Measurements from ENCODE around the gene CEP162. TPM values are rescaled to one million over a fixed set of nuclear protein-coding genes. Genes with fewer than 3 reads are reported as not detected.
"Not testable (repeated sequence)": the region's sequence is repeated elsewhere in the genome, so short reads cannot be mapped to it uniquely, and the experiment has no call there.

The CEP162 gene
- total RNA-seq, 4 donors from 2014 or later, result 1.9 to 4.4 (median 3.2) TPM

DNA sequence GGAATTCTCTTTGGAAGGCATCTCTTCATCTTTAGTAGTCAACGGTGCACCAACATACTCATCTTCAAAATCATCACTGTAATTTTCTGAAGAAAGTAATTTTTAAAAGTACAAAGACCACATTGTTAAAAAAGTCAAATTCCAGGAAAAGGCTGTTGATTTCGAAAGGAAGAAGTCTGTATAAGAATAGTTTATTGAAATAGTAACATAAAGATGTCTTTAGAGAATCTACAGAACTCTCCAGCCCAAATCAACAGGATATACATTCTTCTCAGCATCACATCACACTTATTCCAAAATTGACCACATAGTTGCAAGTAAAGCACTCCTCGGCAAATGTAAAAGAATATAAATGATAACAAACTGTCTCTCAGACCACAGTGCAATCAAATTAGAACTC, 23.4 kb downstream of the CEP162 start:
- ATAC-seq, result no peak
- no peak for TF ChIP-seq POLR2A (IDR thresholded peaks at IDR 0.05)
- TF ChIP-seq, protein P1, sequence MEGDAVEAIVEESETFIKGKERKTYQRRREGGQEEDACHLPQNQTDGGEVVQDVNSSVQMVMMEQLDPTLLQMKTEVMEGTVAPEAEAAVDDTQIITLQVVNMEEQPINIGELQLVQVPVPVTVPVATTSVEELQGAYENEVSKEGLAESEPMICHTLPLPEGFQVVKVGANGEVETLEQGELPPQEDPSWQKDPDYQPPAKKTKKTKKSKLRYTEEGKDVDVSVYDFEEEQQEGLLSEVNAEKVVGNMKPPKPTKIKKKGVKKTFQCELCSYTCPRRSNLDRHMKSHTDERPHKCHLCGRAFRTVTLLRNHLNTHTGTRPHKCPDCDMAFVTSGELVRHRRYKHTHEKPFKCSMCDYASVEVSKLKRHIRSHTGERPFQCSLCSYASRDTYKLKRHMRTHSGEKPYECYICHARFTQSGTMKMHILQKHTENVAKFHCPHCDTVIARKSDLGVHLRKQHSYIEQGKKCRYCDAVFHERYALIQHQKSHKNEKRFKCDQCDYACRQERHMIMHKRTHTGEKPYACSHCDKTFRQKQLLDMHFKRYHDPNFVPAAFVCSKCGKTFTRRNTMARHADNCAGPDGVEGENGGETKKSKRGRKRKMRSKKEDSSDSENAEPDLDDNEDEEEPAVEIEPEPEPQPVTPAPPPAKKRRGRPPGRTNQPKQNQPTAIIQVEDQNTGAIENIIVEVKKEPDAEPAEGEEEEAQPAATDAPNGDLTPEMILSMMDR (IDR thresholded peaks at IDR 0.05 in 4 of 5, conservative IDR thresholded peaks at IDR 0.05 in 1 of 5), result no peak
- Histone ChIP-seq H3K36me3 (peaks cover 0 to 12% of the 10 kb centered on the region in 2 donors), H3K4me3 (no peak overlapping the region), H3K27me3 (no peaks in the 10 kb centered on the region), H3K27ac (no peak overlapping the region), H3K4me1 (no peaks in the 10 kb centered on the region), H3K9me3 (no peaks in the 10 kb centered on the region)
- no peak for DNase-seq
- in situ Hi-C loops (cut with MboI; ENCODE audit: low sequenced_read_pairs in 4 of 4) (loop anchor here in 3 of 4 donors (25.0 kb wide), 1 partner anchor 317 kb away; no protein-coding TSS in a partner anchor), intact Hi-C loops (cut with DNase I; ENCODE audit: low total_unique reads) (no loop called here)

DNA sequence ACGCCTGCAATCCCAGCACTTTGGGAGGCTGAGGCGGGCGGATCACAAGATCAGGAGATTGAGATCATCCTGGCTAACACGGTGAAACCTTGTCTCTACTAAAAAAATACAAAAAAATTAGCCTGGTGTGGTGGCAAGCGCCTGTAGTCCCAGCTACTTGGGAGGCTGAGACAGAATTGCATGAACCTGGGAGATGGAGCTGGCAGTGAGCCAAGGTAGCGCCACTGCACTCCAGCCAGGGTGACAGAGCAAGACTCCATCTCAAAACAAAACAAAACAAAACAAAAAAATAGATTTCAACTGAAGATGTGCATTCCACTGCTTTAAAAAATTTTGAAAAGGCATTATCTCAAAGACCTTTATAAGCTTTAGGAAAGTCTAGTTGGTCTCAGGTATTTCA, 27.5 kb downstream of the CEP162 start:
- H3K36me3 ChIP-seq, result peaks cover 0 to 30% of the 10 kb centered on the region in 2 donors
- ATAC-seq; H3K4me1 ChIP-seq; H3K27ac ChIP-seq; intact Hi-C loops (cut with DNase I; ENCODE audit: low total_unique reads); DNase-seq; H3K4me3 ChIP-seq; H3K9me3 ChIP-seq; H3K27me3 ChIP-seq: not testable (repeated sequence)
- in situ Hi-C loops (cut with MboI; ENCODE audit: low sequenced_read_pairs in 4 of 4), result loop anchor here in 3 of 4 donors (25.0 kb wide), 1 partner anchor 313 kb away; no protein-coding TSS in a partner anchor

DNA sequence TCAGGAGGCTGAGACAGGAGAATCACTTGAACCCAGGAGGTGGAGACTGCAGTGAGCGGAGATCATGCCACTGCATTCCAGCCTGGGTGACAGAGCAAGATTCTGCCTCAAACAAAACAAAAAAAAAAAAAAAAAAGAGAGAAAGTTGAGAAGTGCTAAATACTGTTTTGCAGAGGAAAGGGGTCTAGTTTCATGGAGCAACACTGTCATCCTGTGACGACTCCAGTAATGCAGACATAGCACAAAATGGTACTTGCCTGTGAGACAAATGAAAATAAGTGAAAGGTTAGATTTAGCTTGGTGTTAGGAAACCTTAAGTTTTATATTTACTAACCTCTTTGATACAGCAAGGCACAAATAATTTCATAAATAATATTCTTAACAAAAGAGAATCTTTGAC, 29.7 kb downstream of the CEP162 start:
- Histone ChIP-seq H3K4me3 (no peak overlapping the region), H3K9me3 (no peaks in the 10 kb centered on the region), H3K36me3 (peaks cover 0 to 51% of the 10 kb centered on the region in 2 donors), H3K27ac (no peak overlapping the region), H3K27me3 (no peaks in the 10 kb centered on the region), H3K4me1 (no peaks in the 10 kb centered on the region)
- intact Hi-C loops (cut with DNase I; ENCODE audit: low total_unique reads) (no loop called here), in situ Hi-C loops (cut with MboI; ENCODE audit: low sequenced_read_pairs in 4 of 4) (no loop called here)
- no peak for TF ChIP-seq POLR2A (IDR thresholded peaks at IDR 0.05)
- TF ChIP-seq, protein P1 (IDR thresholded peaks at IDR 0.05 in 4 of 5, conservative IDR thresholded peaks at IDR 0.05 in 1 of 5), result no peak
- DNase-seq, result no peak
- no peak for ATAC-seq

DNA sequence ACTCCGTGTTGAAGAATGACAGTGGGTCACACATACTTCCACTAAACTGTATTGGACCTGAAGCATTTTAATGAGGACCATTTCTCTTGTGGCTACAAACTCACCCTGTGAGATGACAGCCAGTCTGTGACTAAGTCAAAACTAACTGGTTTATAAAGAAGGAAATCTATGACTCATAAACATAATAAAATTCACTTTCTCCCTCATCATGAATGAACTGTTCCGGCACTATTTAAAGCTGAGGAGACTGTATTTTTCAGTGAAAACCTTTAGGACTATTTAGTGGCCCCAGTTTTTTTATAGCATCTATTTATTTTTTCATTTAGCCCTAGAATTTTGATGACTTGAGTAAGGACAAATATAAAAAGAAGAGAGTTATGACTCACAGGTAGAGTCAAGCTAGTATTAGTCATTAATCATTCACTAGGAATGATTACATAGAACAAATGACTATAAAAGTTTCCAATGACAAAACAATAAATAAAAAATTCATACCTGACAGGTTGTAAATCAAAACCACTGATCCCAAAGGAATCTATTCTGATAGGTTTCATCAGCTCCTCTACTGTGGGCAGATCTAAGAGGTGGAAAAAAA, 34.2 kb downstream of the CEP162 start:
- Histone ChIP-seq H3K9me3 (no peaks in the 10 kb centered on the region), H3K27me3 (no peaks in the 10 kb centered on the region), H3K4me3 (no peak overlapping the region), H3K27ac (no peak overlapping the region), H3K4me1 (no peaks in the 10 kb centered on the region), H3K36me3 (peaks cover 0 to 51% of the 10 kb centered on the region in 2 donors)
- ATAC-seq (no peak), DNase-seq (no peak)
- in situ Hi-C loops (cut with MboI; ENCODE audit: low sequenced_read_pairs in 4 of 4), result no loop called here
- intact Hi-C loops (cut with DNase I; ENCODE audit: low total_unique reads), result no loop called here
- TF ChIP-seq, protein P1 (IDR thresholded peaks at IDR 0.05 in 4 of 5, conservative IDR thresholded peaks at IDR 0.05 in 1 of 5), result no peak
- no peak for TF ChIP-seq POLR2A (IDR thresholded peaks at IDR 0.05)

DNA sequence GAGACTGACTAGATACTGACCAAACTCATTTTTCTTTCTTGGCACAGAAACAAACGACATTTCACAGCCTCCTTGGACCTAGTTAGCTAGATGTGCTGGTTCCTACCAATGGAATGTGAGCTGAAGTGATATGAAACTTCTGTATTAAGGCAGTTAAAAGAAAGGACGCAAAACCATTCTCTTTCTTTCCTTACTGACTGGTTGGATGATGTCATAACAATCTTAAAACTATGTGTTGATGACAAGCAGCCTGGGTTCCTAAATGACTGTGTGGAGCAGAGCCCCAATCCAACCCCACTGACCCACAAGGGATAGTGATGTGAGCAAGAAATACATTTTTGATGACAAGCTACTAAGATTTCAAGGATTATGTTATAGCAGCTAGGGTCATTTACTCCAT, 35.6 kb downstream of the CEP162 start:
- Histone ChIP-seq H3K9me3 (no peaks in the 10 kb centered on the region), H3K27me3 (no peaks in the 10 kb centered on the region), H3K4me3 (no peak overlapping the region), H3K27ac (no peak overlapping the region), H3K36me3 (peaks cover 0 to 43% of the 10 kb centered on the region in 2 donors), H3K4me1 (no peaks in the 10 kb centered on the region)
- ATAC-seq (no peak), DNase-seq (no peak)
- no peak for TF ChIP-seq POLR2A (IDR thresholded peaks at IDR 0.05)
- TF ChIP-seq, protein P1 (IDR thresholded peaks at IDR 0.05 in 4 of 5, conservative IDR thresholded peaks at IDR 0.05 in 1 of 5), result no peak
- intact Hi-C loops (cut with DNase I; ENCODE audit: low total_unique reads) (no loop called here), in situ Hi-C loops (cut with MboI; ENCODE audit: low sequenced_read_pairs in 4 of 4) (no loop called here)

DNA sequence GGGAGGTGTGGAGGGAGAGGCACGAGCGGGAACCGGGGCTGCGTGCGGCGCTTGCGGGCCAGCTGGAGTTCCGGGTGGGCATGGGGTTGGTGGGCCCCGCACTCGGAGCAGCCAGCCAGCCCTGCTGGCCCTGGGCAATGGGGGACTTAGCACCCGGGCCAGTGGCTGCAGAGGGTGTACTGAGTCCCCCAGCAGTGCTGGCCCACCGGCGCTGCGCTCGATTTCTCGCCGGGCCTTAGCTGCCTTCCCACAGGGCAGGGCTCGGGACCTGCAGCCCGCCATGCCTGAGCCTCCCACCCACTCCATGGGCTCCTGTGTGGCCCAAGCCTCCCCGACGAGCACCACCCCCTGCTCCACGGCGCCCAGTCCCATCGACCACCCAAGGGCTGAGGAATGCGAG, 38.1 kb downstream of the CEP162 start:
- in situ Hi-C loops (cut with MboI; ENCODE audit: low sequenced_read_pairs in 4 of 4); H3K27ac ChIP-seq; intact Hi-C loops (cut with DNase I; ENCODE audit: low total_unique reads); H3K4me1 ChIP-seq; H3K9me3 ChIP-seq; H3K4me3 ChIP-seq; DNase-seq; H3K27me3 ChIP-seq; ATAC-seq: not testable (repeated sequence)
- peaks cover 0 to 27% of the 10 kb centered on the region in 2 donors for H3K36me3 ChIP-seq

Data from gastrocnemius medialis (tissue), 4 donors.